ENCODE measurements around the gene SPEN.

- TF ChIP-seq, protein P1, sequence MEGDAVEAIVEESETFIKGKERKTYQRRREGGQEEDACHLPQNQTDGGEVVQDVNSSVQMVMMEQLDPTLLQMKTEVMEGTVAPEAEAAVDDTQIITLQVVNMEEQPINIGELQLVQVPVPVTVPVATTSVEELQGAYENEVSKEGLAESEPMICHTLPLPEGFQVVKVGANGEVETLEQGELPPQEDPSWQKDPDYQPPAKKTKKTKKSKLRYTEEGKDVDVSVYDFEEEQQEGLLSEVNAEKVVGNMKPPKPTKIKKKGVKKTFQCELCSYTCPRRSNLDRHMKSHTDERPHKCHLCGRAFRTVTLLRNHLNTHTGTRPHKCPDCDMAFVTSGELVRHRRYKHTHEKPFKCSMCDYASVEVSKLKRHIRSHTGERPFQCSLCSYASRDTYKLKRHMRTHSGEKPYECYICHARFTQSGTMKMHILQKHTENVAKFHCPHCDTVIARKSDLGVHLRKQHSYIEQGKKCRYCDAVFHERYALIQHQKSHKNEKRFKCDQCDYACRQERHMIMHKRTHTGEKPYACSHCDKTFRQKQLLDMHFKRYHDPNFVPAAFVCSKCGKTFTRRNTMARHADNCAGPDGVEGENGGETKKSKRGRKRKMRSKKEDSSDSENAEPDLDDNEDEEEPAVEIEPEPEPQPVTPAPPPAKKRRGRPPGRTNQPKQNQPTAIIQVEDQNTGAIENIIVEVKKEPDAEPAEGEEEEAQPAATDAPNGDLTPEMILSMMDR (tag by site-specific recombination; IDR thresholded peaks at IDR 0.05): no peak
- TF ChIP-seq ZNF132 (tag by site-specific recombination; IDR thresholded peaks at IDR 0.05; ENCODE audit: borderline replicate concordance) (no peak), ZNF24 (tag by site-specific recombination; IDR thresholded peaks at IDR 0.05) (no peak), ZNF121 (tag by site-specific recombination; IDR thresholded peaks at IDR 0.05) (no peak), ZNF76 (tag by site-specific recombination; IDR thresholded peaks at IDR 0.05; ENCODE audit: borderline replicate concordance, low read depth) (no peak), ZNF423 (tag by site-specific recombination; IDR thresholded peaks at IDR 0.05) (no peak), ZNF513 (tag by site-specific recombination; IDR thresholded peaks at IDR 0.05) (no peak), ZNF658 (tag by site-specific recombination; IDR thresholded peaks at IDR 0.05) (no peak)
- TF ChIP-seq, protein P2, sequence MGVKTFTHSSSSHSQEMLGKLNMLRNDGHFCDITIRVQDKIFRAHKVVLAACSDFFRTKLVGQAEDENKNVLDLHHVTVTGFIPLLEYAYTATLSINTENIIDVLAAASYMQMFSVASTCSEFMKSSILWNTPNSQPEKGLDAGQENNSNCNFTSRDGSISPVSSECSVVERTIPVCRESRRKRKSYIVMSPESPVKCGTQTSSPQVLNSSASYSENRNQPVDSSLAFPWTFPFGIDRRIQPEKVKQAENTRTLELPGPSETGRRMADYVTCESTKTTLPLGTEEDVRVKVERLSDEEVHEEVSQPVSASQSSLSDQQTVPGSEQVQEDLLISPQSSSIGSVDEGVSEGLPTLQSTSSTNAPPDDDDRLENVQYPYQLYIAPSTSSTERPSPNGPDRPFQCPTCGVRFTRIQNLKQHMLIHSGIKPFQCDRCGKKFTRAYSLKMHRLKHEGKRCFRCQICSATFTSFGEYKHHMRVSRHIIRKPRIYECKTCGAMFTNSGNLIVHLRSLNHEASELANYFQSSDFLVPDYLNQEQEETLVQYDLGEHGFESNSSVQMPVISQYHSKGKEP (tag by site-specific recombination; IDR thresholded peaks at IDR 0.05): no peak
- TF ChIP-seq, protein P3, sequence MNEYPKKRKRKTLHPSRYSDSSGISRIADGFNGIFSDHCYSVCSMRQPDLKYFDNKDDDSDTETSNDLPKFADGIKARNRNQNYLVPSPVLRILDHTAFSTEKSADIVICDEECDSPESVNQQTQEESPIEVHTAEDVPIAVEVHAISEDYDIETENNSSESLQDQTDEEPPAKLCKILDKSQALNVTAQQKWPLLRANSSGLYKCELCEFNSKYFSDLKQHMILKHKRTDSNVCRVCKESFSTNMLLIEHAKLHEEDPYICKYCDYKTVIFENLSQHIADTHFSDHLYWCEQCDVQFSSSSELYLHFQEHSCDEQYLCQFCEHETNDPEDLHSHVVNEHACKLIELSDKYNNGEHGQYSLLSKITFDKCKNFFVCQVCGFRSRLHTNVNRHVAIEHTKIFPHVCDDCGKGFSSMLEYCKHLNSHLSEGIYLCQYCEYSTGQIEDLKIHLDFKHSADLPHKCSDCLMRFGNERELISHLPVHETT (tag by site-specific recombination; IDR thresholded peaks at IDR 0.05): no peak
- TF ChIP-seq, protein P4, sequence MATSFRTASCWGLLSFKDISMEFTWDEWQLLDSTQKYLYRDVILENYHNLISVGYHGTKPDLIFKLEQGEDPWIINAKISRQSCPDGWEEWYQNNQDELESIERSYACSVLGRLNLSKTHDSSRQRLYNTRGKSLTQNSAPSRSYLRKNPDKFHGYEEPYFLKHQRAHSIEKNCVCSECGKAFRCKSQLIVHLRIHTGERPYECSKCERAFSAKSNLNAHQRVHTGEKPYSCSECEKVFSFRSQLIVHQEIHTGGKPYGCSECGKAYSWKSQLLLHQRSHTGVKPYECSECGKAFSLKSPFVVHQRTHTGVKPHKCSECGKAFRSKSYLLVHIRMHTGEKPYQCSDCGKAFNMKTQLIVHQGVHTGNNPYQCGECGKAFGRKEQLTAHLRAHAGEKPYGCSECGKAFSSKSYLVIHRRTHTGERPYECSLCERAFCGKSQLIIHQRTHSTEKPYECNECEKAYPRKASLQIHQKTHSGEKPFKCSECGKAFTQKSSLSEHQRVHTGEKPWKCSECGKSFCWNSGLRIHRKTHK (tag by site-specific recombination; IDR thresholded peaks at IDR 0.05): no peak
Measured at GRCh38 chr1:15833842-15834405, 13.6 kb upstream of the SPEN start.
